GM19372 (cell line): ENCODE measurements around the gene HMCN2.
"Not testable (repeated sequence)": the region's sequence is repeated elsewhere in the genome, so short reads cannot be mapped to it uniquely, and the experiment has no call there.

ENCODE experiments used
- ATAC-seq: cut with Tn5 transposase; IDR thresholded peaks from one replicate; pipeline ENCODE4 v1.9.1; 2021; ENCODE audit warnings: mild to moderate bottlenecking, low read depth, moderate library complexity; ENCODE audit not compliant: unreplicated experiment

Gene HMCN2

GRCh38 chr9:130325921-130326320 is 60.4 kb downstream of the HMCN2 start:
- no peak for ATAC-seq

- no peak for ATAC-seq
These were observed 61.7 kb downstream of the HMCN2 start for GRCh38 chr9:130327070-130327780.

GRCh38 chr9:130327781-130328348 is 62.3 kb downstream of the HMCN2 start:
- no peak for ATAC-seq

- ATAC-seq, result no peak
These were observed 62.8 kb downstream of the HMCN2 start for GRCh38 chr9:130328349-130328801.

DNA sequence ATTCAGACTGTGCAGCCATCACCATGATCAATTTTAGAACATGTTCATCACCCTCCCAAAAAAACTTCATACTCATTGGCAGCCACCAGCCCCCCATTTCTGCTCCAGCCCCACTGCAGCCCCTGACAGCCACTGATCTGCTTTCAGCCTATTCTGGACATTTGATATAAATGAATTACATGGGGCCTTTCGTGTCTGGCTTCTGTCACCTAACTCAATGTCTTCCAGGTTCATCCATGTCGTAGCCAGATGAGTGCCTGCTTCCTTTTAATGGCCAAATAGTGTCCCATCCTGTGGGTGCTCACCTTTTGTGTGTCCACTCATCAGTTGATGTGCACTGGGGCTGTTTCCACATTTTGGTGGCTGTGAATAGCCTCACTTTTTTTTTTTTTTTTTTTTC is 63.5 kb downstream of the HMCN2 start:
- no peak for ATAC-seq

DNA sequence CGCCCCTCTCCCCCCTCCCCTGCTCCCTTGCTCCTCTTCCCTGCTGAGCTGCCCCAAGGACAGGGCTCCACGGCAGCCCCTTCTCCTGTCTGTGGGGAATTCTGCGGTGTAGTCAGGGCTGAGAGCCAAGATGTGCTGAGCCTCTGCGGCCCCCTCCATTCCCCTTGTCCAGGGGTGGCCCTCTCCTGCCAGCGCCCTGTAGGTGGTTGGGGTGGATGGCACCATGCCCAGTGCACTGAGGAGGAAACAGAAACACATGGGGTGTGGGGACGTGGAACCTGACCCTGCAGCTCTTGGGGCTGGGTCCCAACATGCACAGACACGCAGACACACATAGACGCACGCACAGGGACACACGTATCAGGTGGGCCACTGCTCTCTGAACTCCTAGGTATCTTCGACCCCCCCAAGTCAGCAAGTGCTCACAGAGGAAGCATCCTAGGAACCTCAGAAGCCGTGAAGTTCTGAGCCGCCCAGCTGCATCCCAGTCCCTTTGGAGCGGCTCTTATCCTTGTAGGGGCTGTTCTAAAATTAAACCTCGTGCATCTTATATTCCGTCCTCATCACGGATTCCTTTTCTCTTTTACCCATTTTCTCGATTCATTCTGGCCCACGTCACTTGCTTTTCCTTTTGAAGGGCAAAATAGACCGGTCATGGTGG is 64.8 kb downstream of the HMCN2 start:
- ATAC-seq, result no peak

DNA sequence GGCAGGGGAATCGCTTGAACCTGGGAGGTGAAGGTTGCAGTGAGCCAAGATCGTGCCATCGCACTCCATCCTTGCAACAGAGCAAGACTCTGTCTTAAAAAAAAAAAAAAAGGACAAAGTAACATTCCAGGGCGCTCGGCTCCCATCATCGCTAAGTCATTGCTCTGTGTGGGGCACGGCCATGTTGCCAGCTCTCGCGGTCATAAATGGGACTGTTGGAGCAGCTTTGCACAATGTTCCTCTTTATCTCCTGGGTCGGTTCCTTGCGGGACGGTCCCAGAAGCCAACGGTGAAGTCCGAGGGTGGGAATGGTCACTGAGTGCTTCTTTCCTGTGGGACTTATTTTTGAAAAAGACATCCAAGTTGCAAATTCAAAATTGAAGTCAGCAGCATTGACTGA is 65.5 kb downstream of the HMCN2 start:
- no peak for ATAC-seq

GRCh38 chr9:130331573-130331972 is 66.0 kb downstream of the HMCN2 start:
- ATAC-seq, result no peak

GRCh38 chr9:130332384-130332926 is 66.9 kb downstream of the HMCN2 start:
- no peak for ATAC-seq

DNA sequence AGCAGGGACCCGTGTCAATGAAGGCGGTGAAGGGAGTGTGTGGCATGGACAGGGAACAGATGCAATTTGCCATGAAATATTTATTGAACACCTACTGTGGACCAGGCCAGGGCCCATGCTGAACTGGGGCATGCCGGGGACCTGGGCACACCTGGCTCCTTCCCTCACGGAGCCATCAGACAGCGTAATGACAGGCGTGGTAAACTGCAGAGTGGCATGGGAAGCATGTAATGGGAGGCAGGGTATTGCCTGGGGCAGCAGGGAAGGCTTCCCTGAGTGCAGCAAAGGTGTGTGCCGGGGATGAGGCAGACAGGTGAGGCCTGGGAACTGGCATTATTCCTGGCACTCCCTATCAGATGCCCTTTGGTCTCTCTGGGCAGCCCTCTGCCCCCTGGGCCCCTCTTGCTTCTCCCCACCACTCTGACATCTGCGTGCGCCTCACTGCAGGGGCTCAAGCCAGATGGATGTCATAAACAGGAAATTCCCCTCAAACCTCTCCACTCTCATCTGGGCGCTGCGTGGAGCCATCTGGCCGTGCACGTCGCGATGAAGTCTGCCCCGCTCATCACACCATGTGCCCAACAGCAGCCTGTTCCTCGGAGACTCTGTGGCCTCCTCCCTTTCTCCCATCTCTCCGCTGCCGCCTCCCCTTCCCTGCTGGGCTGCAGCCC is 67.6 kb downstream of the HMCN2 start:
- no peak for ATAC-seq

- no peak for ATAC-seq
These were observed 68.1 kb downstream of the HMCN2 start for GRCh38 chr9:130333712-130334062.

- ATAC-seq, result no peak
These were observed 69.4 kb downstream of the HMCN2 start for GRCh38 chr9:130334915-130335314.

DNA sequence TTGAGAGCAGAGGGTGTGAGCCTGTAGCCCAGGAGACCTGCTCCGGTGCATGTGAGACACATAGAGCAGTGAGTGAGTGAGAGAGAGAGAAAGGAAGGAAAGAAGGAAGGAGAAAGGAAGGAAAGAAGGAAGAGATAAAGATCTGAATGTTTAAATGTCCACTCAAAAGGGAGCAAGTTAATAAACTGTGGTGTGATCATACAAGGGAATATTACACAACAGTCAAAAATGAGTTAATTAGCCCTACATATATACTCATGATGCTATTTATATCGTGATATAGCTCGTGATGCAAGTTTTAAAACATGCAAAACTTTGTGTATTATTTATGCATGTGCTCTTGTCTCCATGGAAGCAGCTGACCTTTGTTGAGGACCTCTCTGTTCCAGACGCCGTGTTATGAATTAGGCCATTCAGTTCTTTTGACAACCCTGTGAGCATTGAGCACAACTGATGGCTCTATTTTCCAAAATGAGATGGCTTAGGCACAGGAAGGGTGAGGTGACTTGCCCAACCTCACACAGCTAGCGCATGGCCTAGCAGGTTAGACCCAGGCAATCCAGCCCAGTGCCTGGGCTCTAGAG is 70.6 kb downstream of the HMCN2 start:
- ATAC-seq, result no peak

DNA sequence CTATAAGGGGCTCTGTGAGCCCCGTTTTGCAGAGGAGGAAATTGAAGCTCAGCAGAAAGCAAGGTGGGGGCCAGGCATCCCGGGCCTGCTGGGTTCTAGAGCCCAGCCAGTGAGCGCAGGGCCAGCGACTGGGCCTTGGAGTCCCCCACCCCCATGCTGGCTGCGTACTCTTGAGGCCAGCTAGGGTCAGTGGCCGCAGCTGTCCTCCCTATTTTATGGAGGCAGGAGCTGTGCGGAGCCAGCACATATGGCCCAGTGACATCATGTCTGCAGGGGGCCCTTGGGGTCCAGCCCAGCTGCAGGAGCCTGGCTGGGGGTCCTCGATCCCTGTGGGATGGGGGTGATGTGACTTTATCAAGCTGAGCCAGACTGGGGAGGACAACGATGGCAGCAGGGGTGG is 71.3 kb downstream of the HMCN2 start:
- no peak for ATAC-seq

DNA sequence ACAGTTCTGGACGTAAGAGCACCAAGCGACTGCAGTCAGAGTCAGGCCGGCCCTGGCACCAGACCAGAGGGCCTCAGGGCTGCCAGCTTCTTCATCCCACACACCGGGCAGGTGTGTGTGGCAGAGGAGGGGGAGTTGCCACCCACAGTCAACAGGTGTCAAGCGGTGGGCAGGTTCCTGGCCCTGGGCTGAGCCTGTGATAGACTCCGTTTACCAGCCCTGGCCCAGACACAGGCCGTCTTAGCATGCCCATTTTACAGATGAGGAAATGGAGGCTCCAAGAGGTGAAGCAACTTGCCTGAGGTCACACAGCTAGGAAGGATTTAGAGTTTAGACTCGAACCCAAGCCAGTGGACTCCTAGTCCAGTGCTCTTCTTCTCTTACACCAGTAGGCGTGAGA is 71.8 kb downstream of the HMCN2 start:
- ATAC-seq, result no peak

DNA sequence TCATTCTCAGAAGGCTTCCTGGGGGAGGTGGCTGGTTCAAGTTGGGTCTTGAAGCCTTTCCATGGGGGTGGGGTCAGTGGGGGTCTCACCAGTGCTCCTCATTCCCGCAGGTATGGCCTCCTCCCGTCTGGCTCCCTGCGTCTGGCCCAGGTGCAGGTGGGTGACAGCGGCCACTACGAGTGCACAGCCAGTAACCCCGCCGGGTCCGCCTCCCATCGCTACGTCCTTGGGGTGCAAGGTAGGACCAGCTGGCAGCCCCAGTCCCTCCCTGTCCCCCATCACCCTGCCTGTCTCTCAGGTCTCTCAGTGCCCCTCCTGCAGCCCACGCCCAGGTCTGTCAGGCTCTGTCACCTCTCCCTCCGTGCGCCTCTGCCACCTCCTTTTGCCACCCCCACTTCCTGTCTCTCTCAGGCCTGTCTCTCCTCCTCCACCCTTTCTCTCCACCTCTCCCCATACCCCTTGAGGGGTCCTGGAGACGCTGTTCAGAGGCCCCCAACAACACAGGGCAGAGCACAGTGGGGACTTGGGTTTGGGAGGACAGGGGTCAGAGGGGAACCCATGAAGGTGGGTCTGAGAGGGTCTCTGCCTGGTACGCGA is 72.3 kb downstream of the HMCN2 start:
- no peak for ATAC-seq

- ATAC-seq, result not testable (repeated sequence)
These were observed 73.3 kb downstream of the HMCN2 start for GRCh38 chr9:130338891-130339290.

- no peak for ATAC-seq
These were observed 73.7 kb downstream of the HMCN2 start for GRCh38 chr9:130339306-130339705.

DNA sequence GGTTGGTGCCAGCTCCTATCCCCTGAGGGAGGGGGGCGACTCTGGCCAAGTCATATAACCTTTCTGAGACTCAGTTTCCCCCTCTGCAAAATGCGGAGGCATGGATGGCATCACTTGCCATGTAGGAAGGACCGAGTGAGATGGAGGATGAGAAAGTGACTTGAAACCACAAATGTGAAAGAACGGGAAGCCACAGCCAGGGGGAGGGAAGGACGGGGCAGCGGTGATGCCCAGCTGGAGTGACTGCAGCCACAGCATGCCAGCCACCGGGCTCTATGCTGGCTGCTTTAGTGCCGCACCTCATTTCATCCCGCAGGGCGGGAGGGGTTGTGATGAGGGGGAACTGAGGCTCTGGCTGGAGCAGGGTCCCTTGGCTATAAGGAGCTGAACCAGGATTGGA is 74.5 kb downstream of the HMCN2 start:
- no peak for ATAC-seq

GRCh38 chr9:130340557-130340956 is 75.0 kb downstream of the HMCN2 start:
- not testable (repeated sequence) for ATAC-seq
